ENCODE results near the gene ALOX15.

The ALOX15 gene

DNA sequence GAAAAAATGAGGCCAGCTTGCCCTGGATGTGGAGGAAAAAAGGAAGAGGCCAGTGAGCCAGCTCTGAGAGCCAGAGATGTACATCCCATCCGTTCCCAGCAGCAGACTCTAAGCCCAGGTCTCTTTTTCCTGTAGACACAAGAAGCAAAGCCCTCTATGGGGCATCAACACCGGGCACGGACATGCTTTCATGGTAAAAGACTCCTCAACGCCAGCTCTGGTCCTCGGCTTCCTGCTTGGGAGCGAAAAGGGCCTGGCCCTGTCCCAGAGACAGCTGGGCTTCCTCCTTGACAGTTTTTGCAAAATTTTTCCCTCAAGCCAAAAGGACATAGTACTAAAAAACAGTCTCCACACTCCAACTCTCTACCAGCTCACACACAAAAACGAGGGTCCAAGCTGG lies 35.3 kb upstream of the ALOX15 start:
- TF ChIP-seq, protein P1, sequence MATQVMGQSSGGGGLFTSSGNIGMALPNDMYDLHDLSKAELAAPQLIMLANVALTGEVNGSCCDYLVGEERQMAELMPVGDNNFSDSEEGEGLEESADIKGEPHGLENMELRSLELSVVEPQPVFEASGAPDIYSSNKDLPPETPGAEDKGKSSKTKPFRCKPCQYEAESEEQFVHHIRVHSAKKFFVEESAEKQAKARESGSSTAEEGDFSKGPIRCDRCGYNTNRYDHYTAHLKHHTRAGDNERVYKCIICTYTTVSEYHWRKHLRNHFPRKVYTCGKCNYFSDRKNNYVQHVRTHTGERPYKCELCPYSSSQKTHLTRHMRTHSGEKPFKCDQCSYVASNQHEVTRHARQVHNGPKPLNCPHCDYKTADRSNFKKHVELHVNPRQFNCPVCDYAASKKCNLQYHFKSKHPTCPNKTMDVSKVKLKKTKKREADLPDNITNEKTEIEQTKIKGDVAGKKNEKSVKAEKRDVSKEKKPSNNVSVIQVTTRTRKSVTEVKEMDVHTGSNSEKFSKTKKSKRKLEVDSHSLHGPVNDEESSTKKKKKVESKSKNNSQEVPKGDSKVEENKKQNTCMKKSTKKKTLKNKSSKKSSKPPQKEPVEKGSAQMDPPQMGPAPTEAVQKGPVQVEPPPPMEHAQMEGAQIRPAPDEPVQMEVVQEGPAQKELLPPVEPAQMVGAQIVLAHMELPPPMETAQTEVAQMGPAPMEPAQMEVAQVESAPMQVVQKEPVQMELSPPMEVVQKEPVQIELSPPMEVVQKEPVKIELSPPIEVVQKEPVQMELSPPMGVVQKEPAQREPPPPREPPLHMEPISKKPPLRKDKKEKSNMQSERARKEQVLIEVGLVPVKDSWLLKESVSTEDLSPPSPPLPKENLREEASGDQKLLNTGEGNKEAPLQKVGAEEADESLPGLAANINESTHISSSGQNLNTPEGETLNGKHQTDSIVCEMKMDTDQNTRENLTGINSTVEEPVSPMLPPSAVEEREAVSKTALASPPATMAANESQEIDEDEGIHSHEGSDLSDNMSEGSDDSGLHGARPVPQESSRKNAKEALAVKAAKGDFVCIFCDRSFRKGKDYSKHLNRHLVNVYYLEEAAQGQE (IDR thresholded peaks at IDR 0.05; ENCODE audit: insufficient read depth in 1 of 2, low read depth in 2 of 2, low read length in 2 of 2) = no peak
- TF ChIP-seq TAF1 (IDR thresholded peaks at IDR 0.05; ENCODE audit: borderline replicate concordance, insufficient read depth, low read length) = no peak
- TF ChIP-seq FOXP2 (optimal IDR thresholded peaks at IDR 0.05; ENCODE audit: borderline replicate concordance, extremely low read depth, extremely low read length, insufficient read depth) = no peak
- no peak for TF ChIP-seq SIN3A (IDR thresholded peaks at IDR 0.05; ENCODE audit: borderline replicate concordance, insufficient read depth, low read length)
- TF ChIP-seq POLR2AphosphoS5 (IDR thresholded peaks at IDR 0.05; ENCODE audit: low read depth, low read length) = no peak

DNA sequence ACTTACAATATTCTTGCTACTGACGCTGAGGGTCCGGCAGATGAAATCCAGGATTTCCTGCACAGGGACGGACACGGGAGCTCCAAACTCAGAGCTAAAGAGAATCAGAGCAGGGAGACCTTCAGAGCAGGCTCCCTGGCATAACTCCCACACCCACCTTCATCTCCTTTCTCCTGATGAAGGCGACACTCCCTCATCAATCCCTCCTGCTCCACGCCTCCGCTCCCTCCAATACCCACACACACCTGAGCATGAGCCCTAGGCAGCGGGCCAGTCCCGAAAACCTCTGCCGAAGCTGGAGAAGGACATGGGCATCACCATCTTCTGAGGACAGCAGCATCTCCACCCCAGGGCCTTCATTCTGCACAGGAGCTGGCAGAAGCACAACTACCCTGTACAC lies 34.3 kb upstream of the ALOX15 start:
- TF ChIP-seq SIN3A (IDR thresholded peaks at IDR 0.05; ENCODE audit: borderline replicate concordance, insufficient read depth, low read length) = no peak
- TF ChIP-seq POLR2AphosphoS5 (IDR thresholded peaks at IDR 0.05; ENCODE audit: low read depth, low read length) = no peak
- TF ChIP-seq FOXP2 (optimal IDR thresholded peaks at IDR 0.05; ENCODE audit: borderline replicate concordance, extremely low read depth, extremely low read length, insufficient read depth) = no peak
- TF ChIP-seq TAF1 (IDR thresholded peaks at IDR 0.05; ENCODE audit: borderline replicate concordance, insufficient read depth, low read length) = no peak
- TF ChIP-seq, protein P1 (IDR thresholded peaks at IDR 0.05; ENCODE audit: insufficient read depth in 1 of 2, low read depth in 2 of 2, low read length in 2 of 2) = no peak

DNA sequence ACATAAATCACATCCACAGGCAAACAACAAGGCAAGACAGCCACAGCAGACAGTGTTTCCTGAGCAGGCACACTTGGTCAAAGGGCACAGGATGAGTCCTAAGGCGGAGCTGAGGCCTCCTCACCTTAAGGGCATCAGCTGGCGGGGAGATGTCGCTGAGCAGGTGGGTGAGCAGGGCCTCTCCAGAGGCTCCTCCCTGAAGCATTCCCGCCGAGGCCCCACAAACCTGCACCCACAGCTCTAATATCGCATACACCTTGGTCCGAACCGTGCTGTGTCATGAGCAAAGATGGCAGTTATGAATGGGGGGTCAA lies 33.2 kb upstream of the ALOX15 start:
- TF ChIP-seq SIN3A (IDR thresholded peaks at IDR 0.05; ENCODE audit: borderline replicate concordance, insufficient read depth, low read length) = no peak
- no peak for TF ChIP-seq FOXP2 (optimal IDR thresholded peaks at IDR 0.05; ENCODE audit: borderline replicate concordance, extremely low read depth, extremely low read length, insufficient read depth)
- TF ChIP-seq TAF1 (IDR thresholded peaks at IDR 0.05; ENCODE audit: borderline replicate concordance, insufficient read depth, low read length) = no peak
- TF ChIP-seq, protein P1 (IDR thresholded peaks at IDR 0.05; ENCODE audit: insufficient read depth in 1 of 2, low read depth in 2 of 2, low read length in 2 of 2) = no peak
- no peak for TF ChIP-seq POLR2AphosphoS5 (IDR thresholded peaks at IDR 0.05; ENCODE audit: low read depth, low read length)

DNA sequence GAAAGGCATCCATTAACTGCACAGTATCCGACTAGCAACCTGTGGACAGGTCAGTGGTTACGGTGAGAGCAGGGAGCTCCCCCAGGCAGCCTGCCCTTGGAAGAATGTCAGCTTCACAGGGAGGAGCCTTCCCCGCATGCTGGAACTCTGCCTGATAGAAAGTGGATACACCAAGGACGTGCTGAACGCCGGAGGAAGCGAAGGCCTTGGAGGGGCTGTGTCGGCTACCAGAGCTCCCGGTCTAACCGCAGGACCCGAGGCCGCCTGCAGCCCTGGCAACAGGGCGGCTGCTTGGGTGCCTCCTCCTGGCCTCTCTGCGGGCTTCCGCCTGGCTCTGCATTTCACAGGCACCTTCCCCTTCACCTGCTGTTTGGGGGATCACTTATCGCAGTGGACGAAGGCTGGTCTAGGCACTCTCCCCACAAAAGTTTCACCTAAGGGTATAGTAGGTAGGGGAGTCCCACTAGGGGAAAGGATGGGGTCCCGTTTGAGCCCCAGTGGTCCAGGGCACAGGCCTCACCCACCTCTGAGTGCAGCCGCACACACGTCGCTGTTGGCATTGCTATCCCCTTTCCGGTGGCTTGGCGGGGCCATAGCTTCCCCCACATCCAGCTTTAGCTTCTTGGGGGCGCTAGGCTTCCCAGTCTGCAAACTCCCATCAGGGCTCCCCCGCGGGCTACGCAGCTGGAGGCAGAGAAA lies 32.7 kb upstream of the ALOX15 start:
- TF ChIP-seq, protein P1 (IDR thresholded peaks at IDR 0.05; ENCODE audit: insufficient read depth in 1 of 2, low read depth in 2 of 2, low read length in 2 of 2) = no peak
- no peak for TF ChIP-seq SIN3A (IDR thresholded peaks at IDR 0.05; ENCODE audit: borderline replicate concordance, insufficient read depth, low read length)

DNA sequence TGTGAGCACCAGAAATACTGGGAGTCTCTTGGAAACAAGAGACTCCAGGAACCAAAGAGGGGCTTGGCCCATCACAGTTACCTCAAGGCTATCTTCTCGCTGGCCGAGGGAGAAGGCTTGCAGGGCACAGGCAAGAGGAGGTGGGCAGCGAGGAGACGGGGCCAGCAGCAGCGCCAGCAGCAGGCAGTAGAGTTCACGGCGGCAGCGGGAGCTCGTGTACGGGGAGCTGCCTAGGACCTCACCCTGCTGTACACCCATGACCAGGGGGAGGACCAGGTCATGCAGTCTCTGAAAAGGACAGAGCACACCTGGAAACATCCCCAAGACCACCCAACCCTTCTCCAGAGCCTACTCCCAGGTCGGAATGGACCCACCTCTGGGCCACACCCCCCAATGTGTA lies 31.7 kb upstream of the ALOX15 start:
- no peak for TF ChIP-seq SIN3A (IDR thresholded peaks at IDR 0.05; ENCODE audit: borderline replicate concordance, insufficient read depth, low read length)
- no peak for TF ChIP-seq POLR2AphosphoS5 (IDR thresholded peaks at IDR 0.05; ENCODE audit: low read depth, low read length)
- TF ChIP-seq TAF1 (IDR thresholded peaks at IDR 0.05; ENCODE audit: borderline replicate concordance, insufficient read depth, low read length) = no peak
- TF ChIP-seq, protein P1 (IDR thresholded peaks at IDR 0.05; ENCODE audit: insufficient read depth in 1 of 2, low read depth in 2 of 2, low read length in 2 of 2) = no peak
- no peak for TF ChIP-seq FOXP2 (optimal IDR thresholded peaks at IDR 0.05; ENCODE audit: borderline replicate concordance, extremely low read depth, extremely low read length, insufficient read depth)
